GM23338 (cell line): ENCODE measurements around the gene DYRK1A.

Source experiments
- CREB1 ChIP-seq: fragments of 250-450 bp; sonication (Bioruptor Pico); IDR thresholded peaks from 2 replicates; pipeline ENCODE4 v1.5.0; 2020; ENCODE audit warnings: low read depth, mild to moderate bottlenecking, moderate library complexity
- EZH2 ChIP-seq: fragments of 200-600 bp; sonication (generic); IDR thresholded peaks from one replicate; pipeline ENCODE4 v1.8.0; 2017; ENCODE audit warnings: antibody characterized with exemption, mild to moderate bottlenecking, low read depth; ENCODE audit not compliant: unreplicated experiment
- EZH2phosphoT487 ChIP-seq: fragments of 200-600 bp; sonication (generic); IDR thresholded peaks from one replicate; pipeline ENCODE4 v1.8.1; 2018; ENCODE audit warnings: antibody characterized with exemption; ENCODE audit not compliant: unreplicated experiment
- JUNB ChIP-seq: IDR thresholded peaks from one replicate; pipeline ENCODE4 v1.6.1; 2016; ENCODE audit warnings: antibody characterized with exemption; ENCODE audit not compliant: unreplicated experiment
- NANOG ChIP-seq: IDR thresholded peaks from 2 replicates; pipeline ENCODE4 v1.6.1; 2016; ENCODE audit warnings: antibody characterized with exemption, borderline replicate concordance
- POLR2AphosphoS5 ChIP-seq: IDR thresholded peaks from 2 replicates; pipeline ENCODE4 v1.6.1; 2016; ENCODE audit warnings: antibody characterized with exemption, low read depth
- REST ChIP-seq: IDR thresholded peaks from one replicate; pipeline ENCODE4 v1.6.1; 2018; ENCODE audit warnings: antibody characterized with exemption; ENCODE audit not compliant: unreplicated experiment
- ZNF114 ChIP-seq: fragments of 250-450 bp; sonication (Bioruptor Pico); IDR thresholded peaks from 2 replicates; pipeline ENCODE4 v1.5.0; 2020; ENCODE audit warnings: mild to moderate bottlenecking, moderate library complexity
- ZNF331 ChIP-seq: fragments of 250-450 bp; sonication (Bioruptor Pico); IDR thresholded peaks from 2 replicates; pipeline ENCODE4 v1.5.0; 2020; ENCODE audit warnings: low read depth, mild to moderate bottlenecking, moderate library complexity
- TF ChIP-seq, protein P1 (sequence below), 2 experiments: fragments of 200-600 bp in 1 of 2; sonication (generic) in 1 of 2; conservative IDR thresholded peaks; 2 replicates each; pipeline versions ENCODE4 v1.5.1 to v1.6.1; 2016 to 2017; ENCODE audit warnings: antibody characterized with exemption in 2 of 2, low read depth in 2 of 2, mild to moderate bottlenecking in 2 of 2, moderate library complexity in 1 of 2

DNA sequence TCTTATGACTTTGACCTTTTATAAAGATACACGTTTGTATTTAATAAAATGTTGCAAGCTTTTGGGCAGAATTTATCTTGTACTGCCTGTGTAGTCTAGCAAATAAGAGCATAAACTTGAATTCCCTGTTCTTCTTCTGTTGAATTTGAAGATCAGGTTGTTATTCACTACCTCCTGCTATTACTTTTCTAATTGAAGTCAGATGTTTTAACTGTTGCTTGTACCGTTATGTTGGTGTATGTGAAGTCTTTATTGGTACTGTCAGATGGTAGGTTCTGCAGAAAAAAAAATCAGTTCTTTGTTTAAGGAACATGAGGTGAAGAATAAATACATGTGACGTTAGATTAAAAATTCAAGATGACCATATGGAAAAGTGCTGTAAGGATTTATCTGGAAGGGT lies 69.1 kb downstream of the DYRK1A start:
- TF ChIP-seq REST (no peak), EZH2phosphoT487 (no peak), EZH2 (no peak), JUNB (no peak), CREB1 (no peak), ZNF331 (CRISPR knock-in tag) (no peak), POLR2AphosphoS5 (no peak), NANOG (no peak), ZNF114 (CRISPR knock-in tag) (no peak)
- TF ChIP-seq, protein P1, sequence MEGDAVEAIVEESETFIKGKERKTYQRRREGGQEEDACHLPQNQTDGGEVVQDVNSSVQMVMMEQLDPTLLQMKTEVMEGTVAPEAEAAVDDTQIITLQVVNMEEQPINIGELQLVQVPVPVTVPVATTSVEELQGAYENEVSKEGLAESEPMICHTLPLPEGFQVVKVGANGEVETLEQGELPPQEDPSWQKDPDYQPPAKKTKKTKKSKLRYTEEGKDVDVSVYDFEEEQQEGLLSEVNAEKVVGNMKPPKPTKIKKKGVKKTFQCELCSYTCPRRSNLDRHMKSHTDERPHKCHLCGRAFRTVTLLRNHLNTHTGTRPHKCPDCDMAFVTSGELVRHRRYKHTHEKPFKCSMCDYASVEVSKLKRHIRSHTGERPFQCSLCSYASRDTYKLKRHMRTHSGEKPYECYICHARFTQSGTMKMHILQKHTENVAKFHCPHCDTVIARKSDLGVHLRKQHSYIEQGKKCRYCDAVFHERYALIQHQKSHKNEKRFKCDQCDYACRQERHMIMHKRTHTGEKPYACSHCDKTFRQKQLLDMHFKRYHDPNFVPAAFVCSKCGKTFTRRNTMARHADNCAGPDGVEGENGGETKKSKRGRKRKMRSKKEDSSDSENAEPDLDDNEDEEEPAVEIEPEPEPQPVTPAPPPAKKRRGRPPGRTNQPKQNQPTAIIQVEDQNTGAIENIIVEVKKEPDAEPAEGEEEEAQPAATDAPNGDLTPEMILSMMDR (conservative IDR thresholded peaks at IDR 0.05; ENCODE audit: low read depth in 2 of 2), result no peak
